Endothelial cell of umbilical vein (primary cell): ENCODE data around the gene COL16A1. TPM values are rescaled to one million over a fixed set of nuclear protein-coding genes. Genes with fewer than 3 reads are reported as not detected.

Experiments
- BruUV-seq: library from RNA; stranded (reverse); fragments of 400-500 nt; replicated peaks from 2 replicates; lab custom pipeline; 2021; lab: Mats Ljungman, UMichigan
- CTCF ChIA-PET: fragments of 300-600, 350-600 bp; sonication (Branson Sonifier 250); formaldehyde crosslinking; loops from one replicate; lab custom pipeline; 2021; ENCODE audit warnings: antibody characterized with exemption, inconsistent platforms; lab: Charles Lee
- POLR2A ChIA-PET: fragments of 300-600, 350-600 bp; sonication (Branson Sonifier 250); formaldehyde crosslinking; loops from one replicate; lab custom pipeline; 2021; ENCODE audit warnings: antibody characterized with exemption, inconsistent platforms; lab: Charles Lee
- DNase-seq: peaks from one replicate; pipeline ENCODE4 v3.0.0-alpha.2; 2011; ENCODE audit warnings: low read depth, low spot score
- FAIRE-seq: peaks from 2 replicates; lab custom pipeline; 2011; peaks lifted over from hg19 to GRCh38; lab: Jason Lieb, UNC
- H2AFZ ChIP-seq: 2 replicates; pipeline ENCODE4 v1.6.0; 2012; ENCODE audit warnings: low read depth, low read length, control low read depth, inconsistent platforms
- H3K27ac ChIP-seq: 2 replicates; pipeline ENCODE4 v1.5.1; 2011; ENCODE audit warnings: low read depth, mild to moderate bottlenecking, control low read depth, low read length, moderate library complexity; ENCODE audit not compliant: insufficient read depth
- H3K27me3 ChIP-seq, 2 experiments: 2 replicates each; pipeline versions ENCODE4 v1.6.0 to v1.6.1; 2011; ENCODE audit warnings: low read length in 2 of 2, mixed read lengths in 1 of 2; ENCODE audit not compliant: control insufficient read depth in 2 of 2, insufficient read depth in 2 of 2
- H3K36me3 ChIP-seq, 2 experiments: 2 replicates in 1 of 2; 3 replicates in 1 of 2; pipeline ENCODE4 v1.5.1; 2011; ENCODE audit warnings: low read length in 2 of 2, mild to moderate bottlenecking in 1 of 2, moderate library complexity in 1 of 2; ENCODE audit not compliant: control insufficient read depth in 2 of 2, insufficient read depth in 2 of 2; ENCODE audit errors: extremely low read depth in 1 of 2
- H3K4me1 ChIP-seq: 3 replicates; pipeline ENCODE4 v1.5.1; 2011; ENCODE audit warnings: mild to moderate bottlenecking, low read length; ENCODE audit not compliant: control insufficient read depth, insufficient read depth; ENCODE audit errors: extremely low read depth
- H3K4me2 ChIP-seq: 2 replicates; pipeline ENCODE4 v1.6.1; 2011; ENCODE audit warnings: low read length, control low read depth, mixed read lengths; ENCODE audit not compliant: insufficient read depth
- H3K4me3 ChIP-seq, 3 experiments: fragments of 200-600 bp in 1 of 3; sonication (generic), shearing (Covaris generic) in 1 of 3; replicated peaks in 1 of 3; 2 replicates each; pipeline ENCODE4 v1.5.1; 2011 to 2016; ENCODE audit warnings: control low read depth in 3 of 3, low read length in 3 of 3, mild to moderate bottlenecking in 2 of 3, inconsistent platforms in 1 of 3, low read depth in 1 of 3, moderate library complexity in 1 of 3; ENCODE audit not compliant: insufficient read depth in 1 of 3
- H3K79me2 ChIP-seq: 2 replicates; pipeline ENCODE4 v1.6.0; 2012; ENCODE audit warnings: low read length, inconsistent platforms; ENCODE audit not compliant: control insufficient read depth, insufficient read depth
- H3K9ac ChIP-seq: replicated peaks from 2 replicates; pipeline ENCODE3; 2011; ENCODE audit warnings: low read length, control low read depth; ENCODE audit not compliant: insufficient read depth; ENCODE audit errors: extremely low read depth
- H3K9me1 ChIP-seq: replicated peaks from 3 replicates; pipeline ENCODE4 v1.6.0; 2011; ENCODE audit warnings: mild to moderate bottlenecking, low read length; ENCODE audit not compliant: control insufficient read depth, insufficient read depth; ENCODE audit errors: extremely low read depth
- H3K9me3 ChIP-seq: replicated peaks from 2 replicates; pipeline ENCODE4 v1.5.1; 2012; ENCODE audit warnings: low read length, inconsistent platforms; ENCODE audit not compliant: control insufficient read depth, insufficient read depth
- H4K20me1 ChIP-seq: replicated peaks from 2 replicates; pipeline ENCODE3; 2011; ENCODE audit warnings: mild to moderate bottlenecking, low read length; ENCODE audit not compliant: control insufficient read depth, insufficient read depth; ENCODE audit errors: extremely low read depth
- CTCF ChIP-seq, 2 donors: IDR thresholded peaks; 1 replicate in 1 of 2; 2 replicates in 1 of 2; pipeline ENCODE4 v1.5.1; 2011; ENCODE audit warnings: low read length in 2 of 2, mild to moderate bottlenecking in 2 of 2, moderate library complexity in 2 of 2, control low read depth in 1 of 2, inconsistent platforms in 1 of 2, low read depth in 1 of 2; ENCODE audit not compliant: insufficient read depth in 1 of 2; ENCODE audit errors: extremely low read depth in 1 of 2
- EZH2 ChIP-seq: IDR thresholded peaks from 2 replicates; pipeline ENCODE4 v1.6.1; 2012; ENCODE audit warnings: borderline replicate concordance, low read depth, mild to moderate bottlenecking, moderate library complexity, low read length, inconsistent platforms; ENCODE audit not compliant: severe bottlenecking
- FOS ChIP-seq: IDR thresholded peaks from 2 replicates; pipeline ENCODE4 v1.6.1; 2011; ENCODE audit warnings: mild to moderate bottlenecking, low read length, moderate library complexity, borderline replicate concordance; ENCODE audit not compliant: insufficient read depth
- GATA2 ChIP-seq: IDR thresholded peaks from 2 replicates; pipeline ENCODE4 v1.7.0; 2011; ENCODE audit warnings: low read depth, mild to moderate bottlenecking, moderate library complexity, mixed read lengths, low read length; ENCODE audit not compliant: insufficient read length, insufficient read depth
- JUN ChIP-seq: IDR thresholded peaks from 2 replicates; pipeline ENCODE4 v1.6.1; 2011; ENCODE audit warnings: borderline replicate concordance, low read depth; ENCODE audit not compliant: insufficient read length, insufficient read depth
- MAX ChIP-seq: IDR thresholded peaks from 2 replicates; pipeline ENCODE4 v1.6.1; 2011; ENCODE audit not compliant: insufficient read depth, insufficient read length
- MYC ChIP-seq: IDR thresholded peaks from one replicate; pipeline ENCODE4 v1.6.1; 2011; ENCODE audit warnings: mild to moderate bottlenecking, low read depth, low read length
- POLR2A ChIP-seq: IDR thresholded peaks from 2 replicates; pipeline ENCODE4 v1.6.1; 2012; ENCODE audit warnings: low read depth, mild to moderate bottlenecking, control low read depth, low read length
- POLR2AphosphoS5 ChIP-seq: IDR thresholded peaks from 2 replicates; pipeline ENCODE4 v1.6.1; 2012; ENCODE audit warnings: low read depth, mild to moderate bottlenecking, control low read depth, low read length, moderate library complexity; ENCODE audit not compliant: insufficient read depth
- dilution Hi-C: fragments of 300-500 bp; cut with MboI; formaldehyde crosslinking; loops from one replicate; pipeline ENCODE4 v1.15.0; 2019; ENCODE audit warnings: low sequenced_read_pairs; ENCODE audit not compliant: extremely low pct_ligation_motif_present
- intact Hi-C: fragments of 100-400 bp; cut with micrococcal nuclease; formaldehyde crosslinking; loops from one replicate; pipeline ENCODE4 v1.10.0; 2022
- polyA plus RNA-seq, 4 experiments: library from polyadenylated mRNA; depleted of rRNA in 3 of 4; stranded (reverse) in 3 of 4; unstranded in 1 of 4; fragments of >200 nt; gene quantifications; 2 replicates each; pipeline versions ENCODE4 v1.2.1 to v1.2.3, GENCODE V29; 2011 to 2012; ENCODE audit warnings: missing spikeins in 1 of 4
- total RNA-seq: library from RNA; stranded (reverse); gene quantifications from 2 replicates; pipeline ENCODE4 v1.2.3, GENCODE V29; 2021

The COL16A1 gene
- total and polyA plus RNA-seq, 2 donors (not counting 3 experiments of a cell fraction or from before 2014, with no cell fraction given) = 0.68 to 1.2 TPM

DNA sequence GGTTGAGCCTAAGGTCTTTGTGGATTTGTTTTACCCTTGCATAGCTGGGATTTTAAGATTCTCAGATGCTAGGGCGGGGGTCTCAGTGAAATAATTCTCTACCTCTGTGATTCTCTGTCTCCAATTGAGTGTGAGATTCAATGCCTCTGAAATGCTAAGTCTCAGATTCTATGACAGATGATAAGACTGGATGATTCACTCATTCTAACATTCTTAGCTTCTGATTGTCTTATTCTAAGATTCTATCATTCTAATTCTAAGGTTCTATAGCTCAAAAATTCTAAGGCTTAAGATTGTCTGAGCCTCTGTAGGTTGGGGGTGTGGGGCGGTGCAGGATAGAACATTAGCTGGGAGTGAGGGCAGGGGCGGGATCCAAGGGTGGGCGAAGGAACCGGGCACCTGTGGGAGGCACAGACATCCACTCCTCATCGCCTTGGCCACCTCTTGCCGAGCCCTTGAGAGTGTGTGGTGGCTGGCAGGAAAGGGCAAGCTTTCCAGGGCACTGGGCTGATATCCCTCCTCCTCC is 30.8 kb upstream of the COL16A1 start:
- no TSS peak for BruUV-seq
- Histone ChIP-seq H3K4me2 (no peak overlapping the region), H3K9me3 (no peaks in the 10 kb centered on the region), H3K36me3 (no peaks in the 10 kb centered on the region), H3K9me1 (no peaks in the 10 kb centered on the region), H3K9ac (no peak overlapping the region), H3K27ac (no peak overlapping the region), H3K27me3 (no peaks in the 10 kb centered on the region), H3K4me1 (no peaks in the 10 kb centered on the region), H3K79me2 (no peaks in the 10 kb centered on the region), H4K20me1 (no peaks in the 10 kb centered on the region), H2AFZ (no peak overlapping the region), H3K4me3 (no peak overlapping the region)
- DNase-seq = no peak
- POLR2A ChIA-PET = no interaction called here
- dilution Hi-C loops (no loop called here), intact Hi-C loops (loop anchor here (1.0 kb wide), 1 partner anchor 16 kb away; no protein-coding TSS in a partner anchor)
- CTCF ChIA-PET = interaction anchor here (0.6 to 3.0 kb wide), 10 partner anchors 9 to 65 kb away, joined by 3 to 36 read pairs (median 4); no protein-coding TSS in a partner anchor
- no peak for FAIRE-seq
- TF ChIP-seq MYC (no peak), POLR2A (no peak), FOS (no peak), MAX (no peak), POLR2AphosphoS5 (no peak), GATA2 (no peak), CTCF (IDR thresholded peaks at IDR 0.05; ENCODE audit: extremely low read depth in 1 of 2, insufficient read depth in 1 of 2, low read depth in 1 of 2, low read length in 2 of 2) (no peak), JUN (no peak), EZH2 (no peak)
